ENCODE measurements around the gene VAPB.
A peak's percentile ranks its signal among the peaks of the same experiment; 100 is the strongest.

The VAPB gene

DNA sequence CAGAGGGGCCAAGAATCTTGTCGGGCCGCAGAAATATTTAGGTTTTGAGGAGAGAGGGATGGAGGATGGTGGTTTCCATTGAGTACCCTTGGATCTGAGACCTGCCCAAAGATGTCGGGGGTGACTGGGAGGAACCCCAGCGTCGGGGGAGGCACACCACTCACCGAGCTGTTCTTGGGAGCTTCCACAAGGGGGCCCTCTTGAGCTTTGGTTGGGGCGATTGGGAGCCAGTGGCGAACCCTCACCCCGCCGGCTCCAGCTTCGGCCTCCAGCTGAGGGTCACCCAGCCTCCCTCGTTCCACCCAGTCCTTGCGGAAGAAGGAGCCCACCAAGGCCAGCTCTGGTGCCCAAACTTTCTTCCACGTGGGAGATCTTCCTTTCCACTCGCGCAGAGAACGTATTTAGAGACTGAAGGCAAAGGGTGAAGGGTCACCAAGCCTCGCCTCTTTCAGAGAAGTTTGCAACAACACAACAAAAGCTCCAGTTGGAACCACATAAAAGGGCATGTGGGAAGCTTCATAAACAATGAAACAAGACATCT is 92.5 kb downstream of the VAPB start:
- ATAC-seq: peak; percentile 81

GRCh38 chr20:58482416-58482815 is 93.4 kb downstream of the VAPB start:
- no peak for DNase-seq
- no peak for ATAC-seq

More for the DNA sequence above, 92.5 kb downstream of the VAPB start:
- peak; percentile 87 for DNase-seq

DNA sequence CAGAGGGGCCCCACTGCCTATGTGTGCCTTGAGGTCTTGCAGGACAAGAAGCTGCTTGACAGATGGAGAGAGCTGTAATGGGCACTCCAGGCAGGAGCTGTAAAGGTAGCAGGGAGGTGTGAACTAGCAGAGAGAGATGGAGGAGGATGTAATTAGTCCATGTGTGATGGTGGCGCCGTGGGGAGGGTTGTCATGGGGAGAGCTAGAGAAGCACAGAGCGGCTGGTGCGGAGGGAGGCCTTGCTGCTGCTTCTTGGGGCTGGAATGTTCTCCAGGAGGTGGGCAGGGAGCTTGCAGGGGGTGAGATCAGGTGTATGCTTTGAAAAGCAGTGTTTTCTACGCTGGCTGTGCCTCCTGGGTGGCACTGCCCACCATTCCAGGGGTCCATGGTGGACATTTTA is 94.0 kb downstream of the VAPB start:
- no peak for DNase-seq
- ATAC-seq: no peak

DNA sequence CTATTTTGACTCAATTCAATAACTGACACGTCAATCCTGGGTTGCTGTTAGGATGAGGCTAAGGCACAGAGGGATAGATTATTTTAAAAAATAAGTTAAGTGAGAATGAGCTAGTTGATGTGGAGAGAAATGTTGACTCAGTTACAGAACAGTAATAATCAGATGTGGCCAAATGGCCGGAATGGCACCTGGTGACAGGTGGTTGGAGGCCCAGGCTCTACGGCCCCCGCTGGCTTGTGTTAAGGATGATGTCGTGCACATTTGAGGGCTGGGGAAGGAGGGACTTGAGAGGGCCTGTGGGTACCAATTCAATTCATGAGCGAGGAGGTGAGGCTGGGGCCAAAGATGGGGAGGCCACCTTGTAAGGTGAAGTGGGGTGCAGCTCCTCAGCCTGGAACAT is 94.4 kb downstream of the VAPB start:
- ATAC-seq (no peak), DNase-seq (no peak)

GRCh38 chr20:58485393-58485792 is 96.4 kb downstream of the VAPB start:
- DNase-seq (no peak), ATAC-seq (no peak)

GRCh38 chr20:58486207-58486606 is 97.2 kb downstream of the VAPB start:
- no peak for DNase-seq
- no peak for ATAC-seq

- no peak for DNase-seq
- ATAC-seq: no peak
Observed at GRCh38 chr20:58492074-58492718, 103.2 kb downstream of the VAPB start.

DNA sequence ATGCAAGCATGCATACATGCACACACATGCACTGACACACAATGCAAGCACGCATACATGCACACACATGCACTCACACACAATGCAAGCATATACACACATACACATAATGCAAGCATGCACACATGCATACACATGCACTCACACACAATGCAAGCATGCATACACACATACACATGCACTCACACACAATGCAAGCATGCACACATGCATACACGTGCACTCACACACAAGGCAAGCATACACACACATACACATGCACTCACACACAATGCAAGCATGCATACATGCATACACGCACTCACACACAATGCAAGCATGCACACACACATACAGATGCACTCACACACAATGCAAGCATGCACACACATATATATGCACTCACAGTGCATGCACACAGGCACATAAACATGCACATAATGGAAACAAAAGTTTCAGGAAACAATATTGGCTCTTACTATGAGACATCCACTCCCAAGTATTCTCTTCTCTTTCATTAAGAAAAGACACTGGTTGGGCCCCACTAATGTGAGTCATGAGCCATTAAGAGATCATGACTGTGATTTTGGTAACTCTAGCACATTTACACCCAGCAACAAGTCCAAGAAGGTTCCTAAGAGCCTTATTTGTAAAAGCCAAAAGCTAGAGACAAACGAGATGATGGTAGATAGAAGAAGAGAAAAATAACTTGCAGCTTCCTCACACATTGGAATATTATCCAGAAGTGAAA is 103.9 kb downstream of the VAPB start:
- DNase-seq (no peak), ATAC-seq (no peak)

- ATAC-seq: no peak
Observed at GRCh38 chr20:58494923-58495622, 106.0 kb downstream of the VAPB start.

GRCh38 chr20:58495623-58496428 is 106.8 kb downstream of the VAPB start:
- no peak for ATAC-seq
- no peak for DNase-seq

More at GRCh38 chr20:58494923-58495622, 106.0 kb downstream of the VAPB start:
- no peak for DNase-seq

DNA sequence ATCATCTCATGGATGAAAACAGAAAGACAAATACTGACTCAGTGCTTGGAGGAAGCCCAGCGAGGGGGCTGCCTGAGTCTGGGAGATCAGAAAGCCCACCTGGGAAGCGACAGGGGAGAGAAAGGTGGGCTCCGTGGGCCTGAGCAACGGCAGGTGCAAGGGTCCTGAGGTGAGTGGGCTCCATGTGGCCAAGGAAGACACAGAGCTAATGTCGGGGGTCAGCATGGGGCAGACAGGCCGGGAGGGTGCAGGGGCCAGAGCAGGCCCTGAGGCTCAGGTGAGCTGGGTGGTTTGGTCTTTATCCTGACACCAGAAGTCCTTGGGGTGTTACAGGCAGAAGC is 107.4 kb downstream of the VAPB start:
- ATAC-seq: no peak
- DNase-seq: no peak

DNA sequence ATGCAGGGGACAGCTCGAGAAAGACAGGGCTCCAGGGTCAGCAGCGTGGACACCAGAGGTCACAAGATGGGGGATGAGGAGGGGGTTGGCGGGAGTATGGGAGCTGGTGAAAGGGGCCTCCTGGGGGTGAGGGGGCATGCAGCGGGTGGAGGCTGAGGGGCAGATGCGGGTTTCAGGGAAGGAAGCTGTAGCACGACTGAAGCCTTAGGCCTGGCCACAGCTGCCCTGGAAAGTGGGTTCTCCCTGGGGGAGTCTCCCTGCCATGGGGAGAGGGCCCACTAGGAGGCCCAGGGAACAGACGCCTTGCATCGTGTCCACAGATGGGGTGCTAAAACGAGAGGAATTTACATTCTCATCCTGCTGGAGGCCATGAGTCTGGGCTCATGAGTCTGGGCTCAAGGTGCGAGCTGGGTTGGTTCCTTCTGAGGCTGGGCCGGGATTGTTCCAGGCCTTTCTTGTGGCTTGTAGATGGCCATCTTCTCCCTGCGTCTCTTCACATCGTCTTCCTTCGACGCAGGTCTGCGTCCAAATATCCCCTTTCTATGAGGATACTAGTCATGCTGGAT is 108.1 kb downstream of the VAPB start:
- no peak for DNase-seq
- ATAC-seq: no peak

DNA sequence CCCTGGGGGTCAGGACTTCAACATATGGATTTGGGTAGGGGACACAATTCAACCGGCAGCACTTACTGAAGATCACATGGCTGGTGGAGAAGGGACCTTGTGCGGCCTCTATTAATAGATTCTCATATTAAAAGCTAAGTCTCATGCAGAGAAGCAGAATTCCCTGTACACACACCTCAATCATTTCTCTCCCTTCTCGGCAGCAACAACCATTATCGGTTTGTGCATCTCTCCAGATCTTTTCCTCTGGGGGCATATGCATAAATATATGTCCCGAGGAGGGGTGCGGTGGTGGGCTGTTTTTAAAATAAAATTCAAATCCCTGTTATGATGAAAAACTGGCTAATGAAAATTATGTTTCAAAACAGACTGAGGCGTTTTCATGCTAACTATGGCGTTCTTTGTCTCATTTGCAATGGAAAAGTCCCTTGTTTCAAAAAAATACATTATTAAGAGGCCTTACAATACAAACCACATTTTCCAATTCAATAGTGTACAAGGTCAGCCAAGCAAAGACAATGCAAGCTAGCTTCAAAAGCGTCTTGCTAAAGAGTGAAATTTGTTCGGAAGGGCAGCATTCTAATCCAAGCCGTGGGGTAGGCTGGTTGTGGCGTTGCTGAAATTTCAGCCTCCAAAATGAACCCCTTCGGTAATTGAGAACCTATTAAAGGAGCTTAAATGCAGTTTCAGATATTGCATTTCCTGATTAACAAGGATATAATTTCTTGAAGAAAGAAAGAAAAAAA is 108.9 kb downstream of the VAPB start:
- ATAC-seq: no peak
- no peak for DNase-seq

DNA sequence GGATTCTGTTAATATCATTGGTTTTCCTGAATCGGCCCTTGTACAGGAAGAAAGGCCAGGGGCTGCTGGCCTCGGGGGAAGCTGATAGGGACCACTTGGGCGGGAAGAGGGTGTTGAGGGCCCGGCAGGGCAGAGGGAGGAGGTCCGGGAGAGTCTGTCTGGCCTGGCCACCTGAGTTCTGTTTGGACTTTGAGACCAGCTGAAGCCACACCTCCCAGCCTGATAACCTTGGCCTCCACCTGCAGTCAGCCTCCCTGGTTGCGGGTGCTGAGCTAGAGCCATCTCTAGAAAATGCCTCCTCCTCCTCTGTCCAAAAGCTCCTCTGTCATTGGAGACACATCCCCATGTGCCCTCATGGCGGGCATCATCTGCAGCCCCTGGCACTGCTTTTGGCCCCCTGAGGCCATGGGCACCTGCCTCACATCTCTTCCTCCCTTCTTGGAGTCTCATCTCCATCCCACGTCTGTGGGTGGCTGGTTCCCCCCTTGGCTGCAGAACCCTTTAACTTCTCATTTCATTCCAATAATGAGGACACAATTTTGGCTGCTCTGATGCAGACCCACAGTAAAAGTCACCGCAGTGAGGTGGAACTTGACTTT is 109.5 kb downstream of the VAPB start:
- ATAC-seq: no peak
- DNase-seq: no peak

DNA sequence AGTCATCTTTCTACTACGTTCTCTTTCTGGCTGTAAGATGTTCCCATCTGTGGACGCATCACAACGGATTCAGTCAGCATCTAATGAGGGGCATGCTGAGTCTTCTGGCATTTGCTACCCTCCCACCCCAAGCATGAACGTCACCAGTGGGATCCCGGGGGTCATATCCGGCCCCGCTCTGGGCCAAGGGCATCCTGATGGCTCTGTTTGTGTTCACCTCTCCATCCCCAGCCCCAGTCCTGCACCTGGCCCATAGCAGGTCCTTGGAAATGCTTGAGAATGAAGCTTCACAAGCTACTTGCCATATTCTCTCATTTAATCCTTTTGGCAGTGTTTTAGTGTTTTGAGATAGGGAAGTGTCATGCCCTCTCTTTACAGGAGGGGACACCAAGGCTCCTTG is 111.2 kb downstream of the VAPB start:
- DNase-seq (no peak), ATAC-seq (no peak)

Data from stimulated activated naive CD8-positive, alpha-beta T cell treated with anti-CD3 and anti-CD28 coated beads, Interleukin-15, Interleukin-2, amounts not matched to agents 100 U/mL and 50 U/mL, for 24 hours (primary cell).